RWPE2 (cell line): ENCODE measurements around the gene GREM1.

Experiments
- ATAC-seq: fragments of 200-7000 bp; cut with Tn5 transposase; 3 replicates; pipeline ENCODE4 v1.9.1; 2021; ENCODE audit warnings: low read depth
- DNase-seq: peaks from one replicate; pipeline ENCODE4 v3.0.0-alpha.2; 2020; ENCODE audit warnings: low spot score
- H3K27ac ChIP-seq: fragments of 450-650 bp; 2 replicates; pipeline ENCODE4 v1.5.1; 2017; ENCODE audit warnings: mild to moderate bottlenecking; ENCODE audit not compliant: poor library complexity, severe bottlenecking
- H3K27me3 ChIP-seq: fragments of 250-450 bp; sonication (Bioruptor Pico); 2 replicates; pipeline ENCODE4 v1.5.1; 2021; ENCODE audit warnings: mild to moderate bottlenecking, moderate library complexity; ENCODE audit not compliant: insufficient read depth, poor library complexity, severe bottlenecking
- H3K36me3 ChIP-seq: fragments of 250-450 bp; sonication (Bioruptor Pico); 2 replicates; pipeline ENCODE4 v1.5.1; 2020; ENCODE audit warnings: low read depth, mild to moderate bottlenecking, moderate library complexity
- H3K4me1 ChIP-seq: fragments of 250-450 bp; sonication (Bioruptor Pico); 2 replicates; pipeline ENCODE4 v1.5.1; 2021; ENCODE audit warnings: mild to moderate bottlenecking, moderate library complexity; ENCODE audit not compliant: insufficient read depth, poor library complexity, severe bottlenecking
- H3K4me3 ChIP-seq: fragments of 250-450 bp; sonication (Bioruptor Pico); 2 replicates; pipeline ENCODE4 v1.5.1; 2021; ENCODE audit warnings: mild to moderate bottlenecking, moderate library complexity; ENCODE audit not compliant: severe bottlenecking
- H3K9me3 ChIP-seq: fragments of 250-450 bp; sonication (Bioruptor Pico); 2 replicates; pipeline ENCODE4 v1.5.1; 2021; ENCODE audit warnings: mild to moderate bottlenecking, moderate library complexity; ENCODE audit not compliant: severe bottlenecking
- TF ChIP-seq, protein P1 (sequence below): fragments of 450-650 bp; IDR thresholded peaks from one replicate; pipeline ENCODE4 v1.5.1; 2017; ENCODE audit warnings: mild to moderate bottlenecking, moderate library complexity; ENCODE audit not compliant: poor library complexity, severe bottlenecking

Gene GREM1

DNA sequence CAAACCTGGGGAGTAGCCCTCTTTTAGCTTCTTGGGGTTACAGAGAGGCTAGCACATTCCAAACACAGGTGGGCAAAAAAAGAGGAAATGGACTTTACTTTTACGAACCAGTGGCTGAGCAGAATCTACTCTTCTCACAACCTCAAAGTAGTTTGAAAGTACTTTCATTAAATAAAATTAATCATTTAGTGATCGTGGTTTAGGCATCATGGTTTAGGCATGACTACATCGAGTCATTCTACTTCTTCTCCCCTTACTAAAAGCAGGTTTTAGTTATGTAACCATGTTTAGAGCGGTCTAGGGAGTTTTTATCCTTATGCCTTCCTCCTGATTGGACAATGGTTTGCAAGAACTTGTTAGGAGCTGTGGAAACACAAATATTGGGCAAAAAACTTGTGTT lies 2.5 kb upstream of the GREM1 start:
- ATAC-seq (no peak), DNase-seq (no peak)
- Histone ChIP-seq H3K4me3 (no peak overlapping the region), H3K36me3 (no peaks in the 10 kb centered on the region), H3K27ac (no peak overlapping the region), H3K4me1 (no peaks in the 10 kb centered on the region), H3K9me3 (no peaks in the 10 kb centered on the region), H3K27me3 (peaks cover 60% of the 10 kb centered on the region)
- TF ChIP-seq, protein P1, sequence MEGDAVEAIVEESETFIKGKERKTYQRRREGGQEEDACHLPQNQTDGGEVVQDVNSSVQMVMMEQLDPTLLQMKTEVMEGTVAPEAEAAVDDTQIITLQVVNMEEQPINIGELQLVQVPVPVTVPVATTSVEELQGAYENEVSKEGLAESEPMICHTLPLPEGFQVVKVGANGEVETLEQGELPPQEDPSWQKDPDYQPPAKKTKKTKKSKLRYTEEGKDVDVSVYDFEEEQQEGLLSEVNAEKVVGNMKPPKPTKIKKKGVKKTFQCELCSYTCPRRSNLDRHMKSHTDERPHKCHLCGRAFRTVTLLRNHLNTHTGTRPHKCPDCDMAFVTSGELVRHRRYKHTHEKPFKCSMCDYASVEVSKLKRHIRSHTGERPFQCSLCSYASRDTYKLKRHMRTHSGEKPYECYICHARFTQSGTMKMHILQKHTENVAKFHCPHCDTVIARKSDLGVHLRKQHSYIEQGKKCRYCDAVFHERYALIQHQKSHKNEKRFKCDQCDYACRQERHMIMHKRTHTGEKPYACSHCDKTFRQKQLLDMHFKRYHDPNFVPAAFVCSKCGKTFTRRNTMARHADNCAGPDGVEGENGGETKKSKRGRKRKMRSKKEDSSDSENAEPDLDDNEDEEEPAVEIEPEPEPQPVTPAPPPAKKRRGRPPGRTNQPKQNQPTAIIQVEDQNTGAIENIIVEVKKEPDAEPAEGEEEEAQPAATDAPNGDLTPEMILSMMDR = no peak

DNA sequence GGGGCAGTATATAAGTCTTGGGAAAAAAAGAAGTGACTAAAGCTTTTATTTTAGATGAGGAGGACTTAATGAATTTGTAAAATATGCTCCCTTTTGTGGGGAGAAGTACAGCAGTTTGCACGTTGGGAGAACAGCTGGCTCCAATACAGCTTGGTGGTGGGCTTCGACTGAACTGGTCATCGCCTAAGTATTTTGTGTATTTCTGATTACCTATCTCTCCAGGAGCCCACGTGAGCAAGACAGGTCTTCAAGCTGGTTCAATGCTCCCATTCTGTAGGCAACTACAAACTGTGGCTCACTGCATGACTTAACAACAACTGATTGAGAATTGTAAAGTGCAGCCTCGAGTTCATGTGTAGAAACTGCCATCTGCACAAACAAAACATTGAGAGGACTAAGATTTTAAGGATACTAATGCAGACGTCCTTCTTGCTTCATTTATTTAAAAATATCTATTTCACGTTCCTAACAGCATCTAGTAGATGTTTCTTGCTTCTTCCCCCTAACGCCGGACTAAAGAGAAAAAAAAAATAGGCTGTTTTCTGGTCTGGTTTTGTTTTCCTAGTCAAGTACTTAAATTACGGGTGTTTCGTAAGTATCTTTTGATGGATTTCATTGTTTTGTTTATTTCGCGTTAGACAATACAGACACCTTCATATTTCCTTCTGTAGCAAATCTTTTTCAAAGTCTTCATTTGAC lies 1.4 kb upstream of the GREM1 start:
- Histone ChIP-seq H3K9me3 (no peaks in the 10 kb centered on the region), H3K27me3 (peaks cover 64% of the 10 kb centered on the region), H3K4me1 (no peaks in the 10 kb centered on the region), H3K27ac (no peak overlapping the region), H3K36me3 (no peaks in the 10 kb centered on the region), H3K4me3 (no peak overlapping the region)
- ATAC-seq = no peak
- no peak for DNase-seq
- TF ChIP-seq, protein P1 = no peak

DNA sequence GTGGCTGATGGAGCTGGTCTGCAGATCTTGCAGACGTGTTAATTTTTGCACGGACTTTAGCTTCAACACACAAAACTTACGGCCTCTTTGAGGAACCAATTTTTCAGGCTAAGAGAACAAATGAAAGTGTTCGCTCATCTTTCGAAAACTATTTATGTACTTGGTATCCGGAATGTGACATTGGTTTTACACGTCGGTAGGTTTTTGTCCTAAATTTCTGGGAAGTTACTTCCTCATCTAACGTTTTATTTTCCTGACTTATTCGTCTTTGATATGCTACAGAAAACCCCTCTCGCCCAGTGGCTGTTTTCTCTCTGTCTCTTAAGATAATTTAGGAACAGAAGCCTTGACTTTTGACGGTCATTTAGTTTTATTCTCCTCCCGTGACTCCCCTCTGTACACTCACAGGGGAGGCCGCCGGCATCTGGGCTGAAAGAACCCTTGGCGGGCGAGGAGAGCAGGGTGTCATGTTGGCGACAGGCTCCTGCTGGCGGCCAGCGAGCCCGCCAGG lies 834 bp upstream of the GREM1 start:
- Histone ChIP-seq H3K27me3 (peaks cover 64% of the 10 kb centered on the region), H3K4me3 (peak overlapping the region; percentile 28)
- no peak for DNase-seq

DNA sequence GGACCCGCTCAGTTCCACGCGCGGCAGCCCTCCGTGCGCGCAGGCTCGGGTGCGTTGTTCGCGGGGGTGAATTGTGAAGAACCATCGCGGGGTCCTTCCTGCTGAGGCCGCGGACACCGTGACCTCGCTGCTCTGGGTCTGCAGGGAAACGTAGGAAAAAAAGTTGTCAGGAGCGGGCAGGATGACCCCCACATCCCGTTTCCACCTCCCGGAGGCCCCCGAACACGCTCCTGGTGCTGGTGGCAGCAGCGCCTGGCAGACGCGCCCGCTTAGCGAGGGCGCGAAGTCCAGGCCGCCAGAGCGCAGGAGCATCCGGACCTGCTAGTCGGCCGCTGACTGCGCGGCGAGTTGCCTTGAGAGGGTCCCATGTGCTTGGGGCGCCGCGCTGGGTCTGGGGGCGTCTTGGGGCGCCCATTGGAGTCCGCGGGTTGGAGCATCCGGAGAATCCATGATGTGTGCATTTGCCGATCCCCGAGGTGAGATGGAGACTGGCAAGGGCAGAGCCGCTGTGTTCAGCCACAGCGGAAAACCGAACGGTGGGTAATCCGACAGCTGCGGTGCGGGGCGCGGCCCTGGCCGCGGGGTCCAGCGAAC lies 520 bp downstream of the GREM1 start:
- DNase-seq (peak; percentile 69), ATAC-seq (peak; percentile 43)
- H3K9me3 ChIP-seq = no peaks in the 10 kb centered on the region
- H3K27me3 ChIP-seq = peaks cover 64% of the 10 kb centered on the region
- no peaks in the 10 kb centered on the region for H3K4me1 ChIP-seq
- H3K36me3 ChIP-seq = no peaks in the 10 kb centered on the region
- no peak overlapping the region for H3K27ac ChIP-seq
- TF ChIP-seq, protein P1 = no peak
- H3K4me3 ChIP-seq = peak overlapping the region; percentile 28

More for the DNA sequence above, 834 bp upstream of the GREM1 start:
- TF ChIP-seq, protein P1 = no peak
- ATAC-seq = no peak
- H3K9me3 ChIP-seq = no peaks in the 10 kb centered on the region
- no peaks in the 10 kb centered on the region for H3K36me3 ChIP-seq
- H3K4me1 ChIP-seq = no peaks in the 10 kb centered on the region
- H3K27ac ChIP-seq = no peak overlapping the region
